ENCODE results near the gene VPS11.

The VPS11 gene

DNA sequence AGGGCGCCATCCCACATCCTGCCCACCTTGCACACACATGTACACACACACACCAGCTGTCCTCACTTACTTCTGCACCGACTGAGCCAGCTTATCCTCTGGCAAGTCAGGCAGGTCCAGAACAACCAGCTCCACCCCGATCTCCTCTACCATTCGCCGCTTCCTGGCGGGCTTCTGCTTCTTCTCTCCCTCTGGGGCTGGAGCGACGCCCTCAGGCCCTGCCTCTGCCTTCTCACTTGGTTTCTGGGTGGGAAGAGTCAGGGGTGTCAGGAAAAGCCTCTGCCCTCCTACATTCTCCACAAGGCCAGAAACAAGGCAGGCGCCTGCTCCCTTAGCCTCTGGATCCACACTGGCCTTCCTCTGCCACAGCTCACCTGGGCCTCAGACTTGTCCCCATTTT lies 19.0 kb upstream of the VPS11 start:
- TF ChIP-seq MYC (IDR thresholded peaks at IDR 0.05; ENCODE audit: low read depth, low read length), result no peak
- TF ChIP-seq, protein P1, sequence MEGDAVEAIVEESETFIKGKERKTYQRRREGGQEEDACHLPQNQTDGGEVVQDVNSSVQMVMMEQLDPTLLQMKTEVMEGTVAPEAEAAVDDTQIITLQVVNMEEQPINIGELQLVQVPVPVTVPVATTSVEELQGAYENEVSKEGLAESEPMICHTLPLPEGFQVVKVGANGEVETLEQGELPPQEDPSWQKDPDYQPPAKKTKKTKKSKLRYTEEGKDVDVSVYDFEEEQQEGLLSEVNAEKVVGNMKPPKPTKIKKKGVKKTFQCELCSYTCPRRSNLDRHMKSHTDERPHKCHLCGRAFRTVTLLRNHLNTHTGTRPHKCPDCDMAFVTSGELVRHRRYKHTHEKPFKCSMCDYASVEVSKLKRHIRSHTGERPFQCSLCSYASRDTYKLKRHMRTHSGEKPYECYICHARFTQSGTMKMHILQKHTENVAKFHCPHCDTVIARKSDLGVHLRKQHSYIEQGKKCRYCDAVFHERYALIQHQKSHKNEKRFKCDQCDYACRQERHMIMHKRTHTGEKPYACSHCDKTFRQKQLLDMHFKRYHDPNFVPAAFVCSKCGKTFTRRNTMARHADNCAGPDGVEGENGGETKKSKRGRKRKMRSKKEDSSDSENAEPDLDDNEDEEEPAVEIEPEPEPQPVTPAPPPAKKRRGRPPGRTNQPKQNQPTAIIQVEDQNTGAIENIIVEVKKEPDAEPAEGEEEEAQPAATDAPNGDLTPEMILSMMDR (IDR thresholded peaks at IDR 0.05; ENCODE audit: low read depth, low read length), result no peak
- TF ChIP-seq POLR2A (IDR thresholded peaks at IDR 0.05; ENCODE audit: extremely low read depth, insufficient read length), result no peak
- TF ChIP-seq, protein P2, sequence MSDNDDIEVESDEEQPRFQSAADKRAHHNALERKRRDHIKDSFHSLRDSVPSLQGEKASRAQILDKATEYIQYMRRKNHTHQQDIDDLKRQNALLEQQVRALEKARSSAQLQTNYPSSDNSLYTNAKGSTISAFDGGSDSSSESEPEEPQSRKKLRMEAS (IDR thresholded peaks at IDR 0.05; ENCODE audit: low read depth, low read length), result no peak
- H3K4me3 ChIP-seq (ENCODE audit: low read depth, low read length), result no peak overlapping the region
- no peak for DNase-seq (ENCODE audit: low read depth)

DNA sequence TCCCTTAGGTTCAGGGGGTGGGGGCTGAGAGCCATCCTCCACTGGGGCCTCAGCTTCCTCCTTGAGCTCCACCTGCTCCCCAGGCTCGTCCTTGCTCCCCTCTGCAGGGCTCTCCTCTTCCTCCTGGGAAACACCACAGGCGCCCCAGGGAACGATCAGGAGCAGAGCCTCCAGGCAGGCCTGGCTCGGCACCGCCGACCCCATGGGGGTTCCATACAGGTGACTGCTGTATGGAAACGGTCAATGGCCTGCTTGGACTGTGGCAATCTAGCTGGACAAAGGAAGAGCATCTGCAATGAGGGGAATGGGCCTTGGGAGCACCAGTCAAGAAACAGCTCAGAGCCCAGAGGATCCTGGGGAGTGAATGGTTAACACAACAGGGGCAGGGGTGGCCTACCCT lies 18.5 kb upstream of the VPS11 start:
- H3K4me3 ChIP-seq (ENCODE audit: low read depth, low read length), result no peak overlapping the region
- no peak for DNase-seq (ENCODE audit: low read depth)
- TF ChIP-seq MYC (IDR thresholded peaks at IDR 0.05; ENCODE audit: low read depth, low read length) (no peak), POLR2A (IDR thresholded peaks at IDR 0.05; ENCODE audit: extremely low read depth, insufficient read length) (no peak)
- TF ChIP-seq, protein P1 (IDR thresholded peaks at IDR 0.05; ENCODE audit: low read depth, low read length), result no peak
- TF ChIP-seq, protein P2 (IDR thresholded peaks at IDR 0.05; ENCODE audit: low read depth, low read length), result no peak

DNA sequence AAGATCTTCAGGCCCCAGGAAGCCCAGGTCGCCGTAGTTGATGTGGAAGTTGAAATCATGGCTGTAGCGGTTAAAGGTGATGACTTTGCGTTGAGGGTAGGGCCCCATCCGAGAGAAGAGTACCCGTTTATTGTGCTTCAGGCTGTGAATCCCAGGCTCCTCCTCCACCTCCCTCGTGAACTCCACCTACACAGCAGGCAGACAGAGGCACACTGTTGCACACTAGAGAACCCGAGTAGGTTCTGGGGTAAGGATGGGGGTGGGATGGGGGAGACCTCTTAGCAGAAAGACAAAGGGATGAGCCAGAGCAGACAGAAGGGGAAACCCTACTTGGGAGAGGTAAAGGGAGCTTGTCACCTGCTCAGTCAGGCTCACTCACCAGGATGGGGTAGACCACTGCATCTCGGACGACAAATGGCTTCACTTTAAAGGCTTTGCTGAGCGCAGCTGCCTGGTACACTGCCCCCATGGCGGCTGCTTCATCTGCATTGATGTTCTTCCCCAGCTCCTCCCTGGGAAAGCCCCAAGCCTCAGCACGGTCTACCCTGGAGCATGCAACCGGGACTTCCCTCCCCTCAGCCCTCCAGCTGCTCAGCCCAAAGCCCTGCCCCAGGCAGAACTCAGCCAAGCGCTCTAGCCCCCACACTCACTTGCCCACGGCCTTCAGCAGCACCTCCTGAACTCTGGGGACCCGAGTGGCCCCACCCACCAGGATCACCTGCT lies 16.0 kb upstream of the VPS11 start:
- no peak overlapping the region for H3K4me3 ChIP-seq (ENCODE audit: low read depth, low read length)
- TF ChIP-seq POLR2A (IDR thresholded peaks at IDR 0.05; ENCODE audit: extremely low read depth, insufficient read length), result no peak
- TF ChIP-seq MYC (IDR thresholded peaks at IDR 0.05; ENCODE audit: low read depth, low read length), result no peak
- TF ChIP-seq, protein P1 (IDR thresholded peaks at IDR 0.05; ENCODE audit: low read depth, low read length), result no peak
- TF ChIP-seq, protein P2 (IDR thresholded peaks at IDR 0.05; ENCODE audit: low read depth, low read length), result no peak
- no peak for DNase-seq (ENCODE audit: low read depth)

DNA sequence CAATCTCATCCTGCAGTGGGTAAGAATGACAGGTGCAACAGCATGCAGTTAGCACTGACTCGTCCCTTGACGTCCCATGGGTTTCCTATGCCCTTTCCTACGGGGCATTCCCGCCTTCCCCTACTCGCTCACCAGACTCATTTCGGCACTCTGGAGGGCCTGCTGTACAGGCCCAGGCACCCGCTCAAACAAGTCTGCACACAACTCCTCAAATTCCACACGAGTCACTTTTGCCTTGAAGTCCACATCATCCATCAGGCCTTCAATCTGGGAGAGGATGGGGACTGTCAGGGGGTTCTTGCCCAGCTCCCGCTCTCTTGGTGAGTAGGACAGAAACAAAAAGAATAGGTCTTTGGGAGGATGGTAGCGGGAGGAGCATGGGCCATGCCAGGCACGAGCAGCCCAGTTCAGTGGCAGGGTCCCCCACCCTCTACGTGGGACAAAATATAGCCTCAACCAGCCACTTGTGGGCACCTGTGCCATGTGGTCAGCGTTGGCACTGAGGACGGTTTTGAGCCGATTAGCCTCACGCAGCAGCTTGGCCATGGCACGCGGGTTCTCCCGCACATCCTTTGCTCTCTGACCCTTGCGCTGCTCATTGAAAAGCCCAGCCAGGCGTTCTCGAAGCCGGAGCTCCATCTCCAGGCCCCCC lies 15.3 kb upstream of the VPS11 start:
- no peak for DNase-seq (ENCODE audit: low read depth)
- H3K4me3 ChIP-seq (ENCODE audit: low read depth, low read length), result no peak overlapping the region
- TF ChIP-seq, protein P2 (IDR thresholded peaks at IDR 0.05; ENCODE audit: low read depth, low read length), result no peak
- TF ChIP-seq MYC (IDR thresholded peaks at IDR 0.05; ENCODE audit: low read depth, low read length), result no peak
- TF ChIP-seq, protein P1 (IDR thresholded peaks at IDR 0.05; ENCODE audit: low read depth, low read length), result no peak
- TF ChIP-seq POLR2A (IDR thresholded peaks at IDR 0.05; ENCODE audit: extremely low read depth, insufficient read length), result no peak

DNA sequence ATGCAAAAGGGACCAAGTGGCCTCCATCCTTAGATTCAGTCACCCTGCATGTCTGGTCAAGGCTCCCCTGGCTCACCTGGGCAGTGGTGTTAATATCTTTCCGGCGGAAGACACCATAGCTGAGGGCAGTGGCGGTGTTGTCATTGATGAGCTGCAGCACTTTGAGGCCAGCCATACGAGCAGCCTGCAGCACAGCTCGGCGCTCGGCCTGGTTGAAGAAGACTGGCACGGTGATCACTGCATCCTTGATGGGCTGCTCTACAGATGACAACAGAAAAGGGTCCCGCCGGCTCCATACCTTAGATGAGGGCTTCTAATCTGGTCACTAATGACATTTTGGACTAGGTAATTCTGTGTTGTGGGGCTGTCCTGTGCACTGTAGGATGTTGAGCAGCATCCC lies 13.2 kb upstream of the VPS11 start:
- TF ChIP-seq MYC (IDR thresholded peaks at IDR 0.05; ENCODE audit: low read depth, low read length), result no peak
- TF ChIP-seq POLR2A (IDR thresholded peaks at IDR 0.05; ENCODE audit: extremely low read depth, insufficient read length), result no peak
- TF ChIP-seq, protein P1 (IDR thresholded peaks at IDR 0.05; ENCODE audit: low read depth, low read length), result no peak
- TF ChIP-seq, protein P2 (IDR thresholded peaks at IDR 0.05; ENCODE audit: low read depth, low read length), result no peak
- no peak overlapping the region for H3K4me3 ChIP-seq (ENCODE audit: low read depth, low read length)
- no peak for DNase-seq (ENCODE audit: low read depth)

Measured in NB4 (cell line).